ENCODE data around the gene ARL9.
"Not testable (repeated sequence)": the region's sequence is repeated elsewhere in the genome, so short reads cannot be mapped to it uniquely, and the experiment has no call there.

The ARL9 gene, protein sequence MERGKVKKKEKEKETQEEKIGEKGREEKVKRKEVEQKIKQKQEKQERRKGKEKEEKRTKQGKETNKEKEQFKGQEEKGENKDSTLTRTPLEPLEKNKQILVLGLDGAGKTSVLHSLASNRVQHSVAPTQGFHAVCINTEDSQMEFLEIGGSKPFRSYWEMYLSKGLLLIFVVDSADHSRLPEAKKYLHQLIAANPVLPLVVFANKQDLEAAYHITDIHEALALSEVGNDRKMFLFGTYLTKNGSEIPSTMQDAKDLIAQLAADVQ

DNA sequence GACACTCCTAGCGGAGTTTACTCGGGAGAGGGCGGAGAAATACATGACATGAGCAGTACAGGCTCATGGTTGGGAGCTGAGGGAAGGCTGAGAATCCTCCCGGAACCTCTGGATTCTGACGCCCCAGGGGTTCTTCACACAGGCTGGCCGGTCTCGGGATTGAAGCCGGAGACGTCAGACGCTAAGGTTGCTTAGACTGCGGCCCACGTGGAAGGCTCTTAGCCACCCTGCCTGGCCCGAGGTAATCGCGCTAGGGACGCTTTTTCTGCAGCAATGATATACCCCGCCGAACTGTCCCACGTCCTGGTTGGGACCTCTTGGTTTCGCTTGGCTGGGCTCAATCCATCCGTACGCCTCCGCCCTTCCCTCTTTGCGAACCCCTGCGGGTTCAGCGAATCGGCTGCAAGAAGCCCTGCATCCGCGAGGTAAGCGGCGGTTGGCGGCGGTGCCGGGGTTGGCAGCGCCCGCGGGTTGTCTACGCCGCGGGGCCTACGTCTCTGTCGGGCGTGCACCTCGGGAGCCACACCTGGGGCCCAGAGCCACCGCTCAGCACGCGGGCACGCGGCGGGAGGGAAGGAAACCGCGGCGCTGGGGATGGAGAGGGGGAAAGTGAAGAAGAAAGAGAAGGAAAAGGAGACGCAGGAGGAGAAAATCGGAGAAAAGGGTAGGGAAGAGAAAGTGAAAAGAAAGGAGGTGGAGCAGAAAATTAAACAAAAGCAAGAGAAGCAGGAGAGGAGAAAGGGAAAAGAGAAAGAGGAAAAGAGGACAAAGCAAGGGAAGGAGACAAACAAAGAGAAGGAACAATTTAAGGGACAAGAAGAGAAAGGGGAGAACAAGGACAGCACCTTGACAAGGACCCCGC is at the start of gene ARL9:
Gene ARL9 (plus strand): TSS at position 523 of the 862 bp plus-strand sequence. CDS start 72 bp downstream, at position 595.
- peak in 22 of 51 donors; percentile 4 to 50 (median 27) for DNase-seq

DNA sequence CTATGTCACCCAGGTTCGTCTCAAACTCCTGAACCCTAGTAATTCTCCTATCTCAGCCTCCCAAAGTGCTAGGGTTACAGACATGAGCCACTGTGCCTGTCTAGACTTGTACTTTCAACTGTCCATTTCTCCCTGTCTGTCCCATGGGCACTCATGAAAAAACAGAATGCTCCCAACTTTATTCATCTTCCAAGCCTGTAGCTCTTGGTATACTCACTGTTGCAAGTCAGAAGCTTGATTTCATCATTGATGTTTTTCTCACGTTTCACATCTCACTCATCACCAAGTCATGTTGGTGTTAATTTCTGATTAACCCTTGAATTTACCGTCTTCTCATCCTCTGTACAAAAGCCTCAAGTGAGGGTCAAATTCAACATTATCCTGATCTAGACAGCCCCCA is 45.5 kb upstream of the ARL9 start:
- no peak for DNase-seq

DNA sequence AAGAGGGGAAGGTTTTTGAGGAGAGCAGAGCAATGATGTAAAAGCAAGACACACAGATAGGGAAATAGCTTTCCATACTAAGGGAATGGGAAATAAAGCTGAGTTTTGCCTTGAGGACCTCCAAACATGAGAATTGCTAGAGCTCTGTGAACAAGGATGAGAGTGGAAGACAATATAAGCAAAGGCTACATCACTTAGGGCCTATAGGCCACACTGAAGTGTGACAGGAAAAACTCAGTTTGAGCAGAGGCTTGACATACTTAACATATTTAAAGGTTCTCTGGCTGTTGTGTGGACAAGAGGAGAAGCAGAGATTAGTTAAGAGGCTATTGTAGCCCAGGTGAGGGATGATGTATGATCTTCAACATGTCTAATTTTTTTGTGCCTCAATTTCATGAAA is 43.4 kb upstream of the ARL9 start:
- DNase-seq, result no peak

DNA sequence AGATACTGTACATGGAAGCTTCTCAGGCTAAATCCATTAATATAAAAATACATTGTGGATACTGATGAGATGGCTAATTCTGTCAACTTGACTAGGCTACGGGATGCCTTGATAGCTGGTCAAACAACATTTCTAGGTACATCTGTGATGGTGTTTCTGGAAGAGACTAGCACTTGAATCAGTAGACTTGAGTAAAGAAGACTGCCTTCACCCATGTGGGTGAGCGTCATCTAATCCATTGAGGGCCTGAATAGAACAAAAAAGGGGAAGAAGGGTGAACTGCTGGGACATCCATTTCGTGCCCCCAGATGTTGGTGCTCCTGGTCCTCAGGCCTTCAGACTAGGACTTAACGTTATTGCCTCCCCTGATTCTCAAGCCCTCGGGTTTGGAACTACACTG is 41.9 kb upstream of the ARL9 start:
- no peak for DNase-seq

DNA sequence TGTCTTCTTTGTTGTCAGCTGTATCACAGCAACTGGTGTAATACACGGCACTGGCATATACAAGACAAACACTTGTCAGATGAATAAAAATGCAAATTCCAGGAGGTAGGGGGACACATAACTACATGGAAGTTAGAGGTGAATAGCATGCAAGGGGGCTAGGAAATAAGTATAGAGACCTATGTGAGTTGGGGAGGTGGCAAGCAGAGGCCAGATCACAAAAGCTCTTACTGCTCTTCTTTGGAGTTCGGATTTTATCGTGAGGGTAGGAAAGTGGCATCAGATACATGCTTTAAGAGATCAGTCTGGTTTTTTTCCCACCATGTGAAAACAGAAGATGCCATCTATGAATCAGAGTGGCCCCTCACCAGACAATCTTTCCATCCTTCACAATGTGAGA is 41.0 kb upstream of the ARL9 start:
- no peak for DNase-seq

DNA sequence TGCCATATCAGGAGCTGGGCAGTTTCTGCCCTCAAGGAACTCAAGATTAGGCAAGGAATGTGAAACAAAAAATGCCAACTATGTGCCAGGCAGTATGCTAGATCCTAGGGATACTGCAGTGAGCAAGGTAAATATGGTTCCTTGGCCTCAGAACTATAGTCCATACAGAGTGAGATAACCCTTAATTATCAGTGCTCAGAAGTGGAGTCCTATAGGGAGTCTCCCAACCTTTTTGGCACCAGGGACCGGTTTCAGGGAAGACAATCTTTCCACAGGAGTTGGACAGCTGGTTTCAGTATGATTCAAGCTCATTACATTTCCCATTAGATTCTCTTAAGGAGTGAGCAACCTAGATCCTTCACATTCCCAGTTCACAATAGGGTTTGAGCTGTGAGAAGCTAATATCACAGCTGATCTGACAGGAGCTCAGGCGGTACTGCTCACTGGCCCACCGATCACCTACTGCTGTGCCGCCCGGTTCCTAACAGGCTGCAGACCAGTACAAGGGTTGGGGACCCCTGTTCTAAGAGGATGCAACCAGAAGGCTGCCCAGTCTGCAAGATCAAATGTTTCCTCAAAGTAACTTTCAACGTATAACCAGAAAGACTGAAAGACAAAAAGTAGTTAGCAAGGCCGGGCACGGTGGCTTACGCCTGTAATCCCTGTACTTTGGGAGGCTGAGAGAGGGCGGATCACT is 39.8 kb upstream of the ARL9 start:
- peak in 1 of 51 donors; percentile 5 for DNase-seq

DNA sequence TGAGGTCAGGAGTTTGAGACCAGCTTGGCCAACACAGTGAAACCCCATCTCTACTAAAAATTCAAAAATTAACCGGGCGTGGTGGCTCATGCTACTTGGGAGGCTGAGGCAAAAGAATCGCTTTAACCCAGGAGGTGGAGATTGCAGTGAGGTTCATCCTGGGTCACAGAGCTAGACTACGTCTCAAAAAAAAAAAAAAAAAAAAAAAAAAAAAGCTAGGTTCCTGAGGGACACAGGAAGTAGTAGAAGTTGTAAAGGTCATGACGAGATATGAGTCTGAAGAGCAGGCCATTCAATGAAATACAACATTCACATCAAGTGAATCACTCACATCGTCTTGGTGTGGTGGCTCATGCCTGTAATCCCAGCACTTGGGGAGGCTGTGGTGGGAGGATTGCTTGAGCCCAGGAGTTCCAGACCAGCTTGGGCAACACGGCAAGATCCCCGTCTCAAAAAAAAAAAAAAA is 39.3 kb upstream of the ARL9 start:
- DNase-seq, result not testable (repeated sequence)

DNA sequence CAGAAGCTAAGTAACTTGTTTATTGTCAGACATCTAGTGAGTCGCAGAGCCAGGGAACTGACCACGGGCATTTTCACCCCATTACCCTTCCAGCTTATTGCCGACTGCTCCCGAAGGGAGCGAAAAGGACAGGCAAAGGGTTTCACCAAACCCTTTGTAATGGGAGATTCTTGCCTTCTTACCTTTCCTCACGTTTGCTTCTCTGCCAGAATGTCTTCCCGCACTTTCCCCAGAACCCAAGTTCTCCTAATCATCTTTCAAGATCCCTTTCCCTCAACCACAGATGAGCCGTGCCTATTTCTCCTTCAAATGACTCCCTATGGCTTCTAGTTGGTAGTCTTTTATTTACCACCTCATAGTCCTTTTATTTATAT is 38.7 kb upstream of the ARL9 start:
- DNase-seq, result peak in 1 of 51 donors; percentile 49

DNA sequence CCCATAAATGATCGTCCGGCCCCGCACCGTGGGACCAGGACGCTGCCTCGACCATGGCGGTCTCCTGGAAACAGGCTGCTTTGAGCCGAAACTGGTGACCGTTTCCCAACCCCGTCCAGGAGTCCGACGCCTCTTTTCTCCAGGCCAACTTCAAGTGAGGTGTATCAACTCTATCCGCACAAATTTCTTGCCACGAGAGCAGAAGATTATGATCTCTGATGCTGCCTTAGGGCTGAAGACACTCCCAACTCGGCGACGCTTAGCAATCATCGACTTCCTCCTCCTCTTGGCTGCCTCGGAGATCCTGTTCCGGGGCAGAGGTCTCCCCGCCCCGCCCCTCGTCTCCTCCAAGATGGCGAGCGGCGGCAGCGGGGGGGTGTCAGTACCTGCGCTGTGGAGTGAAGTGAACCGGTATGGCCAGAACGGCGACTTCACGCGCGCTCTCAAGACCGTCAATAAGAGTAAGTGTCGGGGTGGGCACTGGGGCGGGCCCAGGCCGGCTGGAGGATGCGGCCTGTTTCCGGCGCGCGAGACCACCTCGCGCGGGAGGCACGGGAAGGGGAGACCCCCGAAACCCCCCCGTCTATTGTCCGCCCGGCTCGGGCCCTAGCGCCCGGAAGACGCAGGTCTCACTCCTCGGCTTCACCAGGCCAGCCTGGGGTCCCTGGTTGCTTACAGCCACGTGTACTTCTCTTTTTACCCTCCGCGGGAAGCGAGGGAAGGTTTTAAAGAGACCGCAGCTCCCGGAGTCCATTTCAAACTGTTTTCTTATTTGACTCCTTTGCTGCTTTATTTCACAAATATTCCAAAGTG is 38.1 kb upstream of the ARL9 start, which contains the start of gene SRP72:
Gene SRP72 (plus strand): TSS at position 334 of the 813 bp plus-strand sequence. CDS start 19 bp downstream, at position 353.
- DNase-seq, result peak; percentile 26 to 91 (median 79)

DNA sequence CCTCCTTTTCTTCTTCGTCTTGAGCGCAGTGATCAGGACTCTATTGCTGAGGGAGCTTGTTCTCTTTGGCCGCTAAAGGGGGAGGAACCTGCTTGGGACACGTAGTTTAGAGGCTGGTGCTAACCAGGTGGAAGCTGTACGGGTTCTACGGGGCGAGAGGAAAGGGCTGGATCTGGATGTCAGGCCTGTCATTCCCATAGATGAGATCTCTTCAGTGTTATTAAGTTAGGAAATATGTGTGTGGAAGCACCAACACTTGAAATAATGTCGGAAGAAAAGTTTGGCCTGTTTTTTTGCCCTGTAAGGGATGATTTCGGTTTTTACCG is 37.5 kb upstream of the ARL9 start:
- DNase-seq, result peak in 12 of 51 donors; percentile 6 to 46 (median 25)

DNA sequence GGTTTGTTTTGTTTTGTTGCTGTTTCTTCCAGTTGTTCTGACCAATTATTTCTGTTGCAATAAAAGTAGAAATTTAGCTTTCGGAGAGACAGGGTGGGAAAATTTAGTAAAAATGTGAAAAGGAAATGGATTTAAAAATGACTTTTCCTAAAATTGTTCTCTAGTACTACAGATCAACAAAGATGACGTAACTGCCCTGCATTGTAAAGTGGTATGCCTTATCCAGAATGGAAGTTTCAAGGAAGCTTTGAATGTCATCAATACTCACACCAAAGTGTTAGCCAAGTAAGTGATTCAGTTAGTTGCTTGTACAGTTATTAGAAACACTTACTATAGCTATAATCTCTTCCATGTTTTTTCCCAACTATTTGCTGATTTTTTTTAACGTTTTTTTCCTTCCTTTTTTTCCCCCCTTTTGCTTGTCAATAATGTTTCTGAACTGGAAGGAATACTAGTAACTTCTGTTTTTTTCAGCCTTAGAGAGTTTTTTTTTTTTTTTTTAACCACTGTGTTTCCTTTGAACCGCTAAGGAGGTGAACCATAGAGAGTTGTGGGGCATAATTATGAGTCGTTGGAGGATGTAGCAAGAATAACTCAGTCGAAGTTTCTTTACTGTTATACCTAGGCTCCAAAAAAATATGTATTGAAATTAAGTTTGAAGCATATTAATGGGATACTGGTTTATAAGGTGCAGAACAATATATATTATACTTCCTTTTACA is 35.9 kb upstream of the ARL9 start:
- DNase-seq, result no peak

DNA sequence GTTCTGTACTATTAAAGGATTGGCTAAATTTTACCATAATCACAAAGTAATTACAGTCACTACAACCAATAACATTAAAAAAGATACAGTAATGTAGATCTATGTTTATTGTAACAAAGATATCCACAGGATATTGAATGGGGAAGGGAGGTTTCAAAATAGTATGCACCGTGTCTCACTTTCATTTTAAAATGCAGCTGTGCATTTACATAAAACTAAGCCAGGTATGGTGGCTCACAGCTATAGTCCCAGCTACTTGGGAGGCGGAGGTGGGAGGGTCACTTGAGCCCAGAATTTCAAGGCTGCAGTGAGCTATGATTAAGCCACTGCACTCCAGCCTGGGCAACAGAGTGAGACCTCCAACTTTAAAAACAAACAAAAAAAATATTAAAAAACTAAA is 29.7 kb upstream of the ARL9 start:
- DNase-seq, result no peak

DNA sequence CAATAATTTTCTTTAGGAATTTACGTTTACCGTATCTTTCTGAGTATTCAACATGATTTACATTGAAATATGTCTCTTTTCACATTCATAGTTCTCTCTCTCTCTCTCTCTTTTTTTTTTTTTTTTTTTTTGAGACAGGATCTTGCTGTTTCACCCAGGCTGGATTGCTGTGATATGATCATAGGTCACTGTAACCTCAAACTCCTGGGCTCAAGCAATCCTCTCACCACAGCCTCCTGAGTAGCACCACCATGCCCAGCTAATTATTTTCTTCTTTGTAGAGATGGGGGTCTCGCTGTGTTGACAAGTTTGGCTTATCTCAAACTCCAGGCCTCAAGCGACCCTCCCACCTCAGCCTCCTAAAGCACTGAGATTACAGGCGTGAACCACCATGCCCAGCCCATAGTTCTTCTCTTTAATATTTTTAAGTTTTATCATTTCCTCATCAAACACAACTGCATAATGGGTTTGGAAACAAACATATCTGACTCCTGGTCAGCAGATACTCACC is 28.3 kb upstream of the ARL9 start:
- DNase-seq, result no peak

DNA sequence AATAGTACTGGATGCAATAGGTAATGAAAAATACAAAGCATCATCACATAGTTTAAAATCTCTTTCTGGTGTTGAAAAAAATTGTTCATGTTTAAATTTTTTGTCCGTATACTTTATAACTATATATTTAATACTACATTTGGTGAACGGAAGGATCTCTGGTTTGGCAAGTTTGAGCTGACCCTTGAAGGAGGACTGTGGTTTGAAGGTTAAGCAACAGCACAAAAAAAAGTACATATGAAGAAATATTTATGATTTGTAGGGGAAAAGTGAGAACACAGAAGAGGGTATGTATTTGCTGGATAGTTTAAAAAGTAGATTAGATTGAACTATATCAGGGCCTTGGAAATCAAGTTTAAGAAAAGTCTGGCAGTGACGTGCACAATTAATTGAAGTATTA is 24.9 kb upstream of the ARL9 start:
- no peak for DNase-seq

DNA sequence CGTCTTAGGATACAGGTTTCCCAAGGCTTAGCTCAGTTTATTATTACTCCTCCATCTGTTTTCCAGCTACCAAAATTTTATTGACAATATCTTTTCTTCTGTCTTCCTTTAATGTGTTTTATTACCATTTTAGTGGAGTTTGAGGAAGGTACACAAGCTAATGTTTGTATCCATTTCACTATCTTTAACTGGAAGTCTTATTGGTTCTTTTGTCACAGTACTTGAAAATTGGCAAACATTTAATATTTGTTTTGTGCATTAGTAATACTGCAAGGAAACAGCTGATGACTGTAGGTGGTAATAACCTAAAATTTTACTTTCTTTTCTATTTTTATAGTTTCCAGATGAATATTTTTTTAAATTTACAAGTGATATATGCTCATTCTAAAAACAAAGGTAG is 9.3 kb upstream of the ARL9 start:
- DNase-seq, result no peak

DNA sequence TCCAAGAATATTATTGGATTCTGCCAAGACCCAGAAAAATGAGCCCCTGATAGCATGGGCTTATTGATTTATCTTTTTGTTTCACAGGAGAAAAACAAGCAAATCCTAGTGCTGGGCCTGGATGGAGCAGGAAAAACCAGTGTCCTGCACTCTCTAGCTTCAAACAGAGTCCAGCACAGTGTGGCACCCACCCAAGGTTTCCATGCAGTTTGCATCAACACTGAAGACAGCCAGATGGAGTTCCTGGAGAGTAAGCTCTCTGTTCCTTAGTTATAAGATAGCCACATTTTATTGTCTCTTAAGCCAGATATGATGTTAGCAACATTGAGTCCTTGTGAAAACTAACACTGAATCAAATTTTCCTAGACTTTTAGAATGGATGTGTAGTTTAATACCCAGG is 5.5 kb downstream of the ARL9 start:
- no peak for DNase-seq

DNA sequence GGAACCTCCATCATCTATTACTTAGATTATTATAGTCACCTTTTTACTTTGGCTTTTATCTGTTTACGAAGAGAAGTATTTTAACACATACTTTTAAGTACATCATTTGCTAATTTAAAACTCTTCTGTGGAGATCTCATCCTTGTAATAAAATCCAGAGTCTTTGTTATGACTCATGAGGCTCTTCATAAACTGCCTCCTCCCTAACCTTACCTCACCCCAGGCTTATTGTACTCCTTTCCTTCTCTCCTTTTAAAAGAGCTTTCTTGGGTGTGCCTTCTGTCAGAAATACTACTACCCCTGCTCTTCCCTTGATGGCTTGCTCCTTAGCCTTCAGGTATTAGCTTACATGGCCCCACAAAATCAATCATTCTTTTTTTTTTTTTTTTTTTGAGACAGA is 6.6 kb downstream of the ARL9 start:
- DNase-seq, result no peak

DNA sequence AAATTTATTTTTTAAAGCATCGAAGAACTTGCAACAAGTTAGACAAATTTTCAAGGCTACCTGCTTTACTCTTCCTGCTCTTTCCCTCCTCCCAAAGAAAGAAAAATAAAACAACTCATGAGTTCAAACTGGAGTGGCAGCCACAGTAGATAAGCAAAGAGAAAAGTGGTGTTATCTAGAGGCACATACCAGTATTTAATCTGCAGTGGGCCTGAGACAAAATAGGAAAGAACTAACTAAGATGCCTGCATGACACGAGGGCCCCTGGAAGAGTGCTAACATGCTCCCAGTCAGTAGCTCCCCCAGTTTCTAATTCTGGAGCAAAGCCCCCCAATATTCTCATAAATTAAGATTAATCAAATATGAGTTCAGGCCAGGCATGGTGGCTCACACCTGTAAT is 7.9 kb downstream of the ARL9 start:
- no peak for DNase-seq

DNA sequence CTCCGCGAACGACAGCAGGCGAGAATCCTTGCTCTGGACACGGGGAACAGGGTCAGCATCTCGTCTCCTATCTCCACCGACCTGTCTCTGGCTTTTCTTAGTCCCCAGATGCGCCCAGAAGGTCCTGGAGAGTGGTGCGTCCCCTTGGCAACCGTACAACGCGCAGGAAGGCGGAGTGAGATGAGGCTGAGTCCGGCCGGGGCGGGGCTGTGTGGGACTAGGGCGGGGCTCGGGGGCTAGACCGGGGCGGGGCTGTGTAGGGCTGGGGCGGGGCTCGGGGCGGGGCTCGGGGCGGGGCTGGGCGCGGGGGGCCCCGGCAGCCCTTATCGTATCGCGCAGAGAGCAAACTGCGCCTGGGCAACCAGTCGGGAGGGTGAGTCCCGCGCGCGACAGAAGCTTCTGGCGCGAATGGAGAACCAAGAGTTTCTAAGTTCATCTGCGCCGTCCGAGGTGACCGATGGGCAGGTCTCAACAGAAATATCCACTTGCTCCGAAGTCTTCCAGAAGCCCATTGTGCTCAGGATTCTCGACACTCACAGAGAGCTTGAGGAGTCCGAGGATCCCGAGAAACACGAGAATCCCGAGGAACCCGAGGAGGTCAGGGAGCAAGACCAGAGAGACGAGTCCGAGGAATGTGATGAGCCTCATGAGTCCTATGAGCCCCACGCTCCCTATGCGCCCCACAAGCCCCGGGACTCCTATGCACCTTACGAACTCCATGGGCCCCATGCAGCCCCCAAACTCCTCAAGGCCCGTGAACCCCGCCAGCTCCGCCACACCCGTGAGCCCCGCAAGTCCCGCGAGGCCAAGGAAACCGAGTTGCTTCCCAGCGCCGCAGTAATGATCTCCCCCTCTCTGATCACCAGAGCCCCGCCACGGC is 24.9 kb downstream of the ARL9 start:
- peak in 50 of 51 donors; percentile 8 to 92 (median 67) for DNase-seq
